ENCODE results near the gene NEDD4. TPM values are rescaled to one million over a fixed set of nuclear protein-coding genes. Genes with fewer than 3 reads are reported as not detected.

Gene NEDD4
- total RNA-seq, 1 donor from 2014 or later = 24.1 TPM

DNA sequence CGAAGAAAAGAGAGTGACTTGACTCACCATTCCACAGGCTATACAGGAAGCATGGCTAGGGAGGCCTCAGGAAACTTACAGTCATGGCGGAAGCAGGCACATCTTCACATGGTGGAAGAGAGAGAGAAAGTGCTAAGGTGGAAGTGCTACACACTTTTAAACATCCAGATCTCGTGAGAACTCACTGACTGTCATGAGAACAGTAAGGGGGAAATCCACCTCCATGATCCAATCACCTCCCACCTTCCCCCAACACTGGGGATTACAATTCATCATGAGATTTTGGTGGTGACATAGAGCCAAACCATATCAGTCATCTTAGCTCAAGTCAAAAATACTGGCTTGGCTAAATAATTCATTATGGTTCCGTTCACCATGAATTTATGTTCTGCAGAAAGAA, 45.3 kb upstream of the NEDD4 start:
- Mint-ChIP-seq H3K27ac (ENCODE audit: unreplicated experiment) (no peak overlapping the region), H3K36me3 (ENCODE audit: unreplicated experiment) (no peaks in the 10 kb centered on the region), H3K4me3 (ENCODE audit: unreplicated experiment) (no peak overlapping the region), H3K27me3 (ENCODE audit: unreplicated experiment) (no peaks in the 10 kb centered on the region), H3K4me1 (ENCODE audit: unreplicated experiment) (peaks cover 13% of the 10 kb centered on the region), H3K9me3 (ENCODE audit: unreplicated experiment) (no peaks in the 10 kb centered on the region)
- no peak for DNase-seq (ENCODE audit: extremely low spot score, unreplicated experiment)
- TF ChIP-seq, protein P1, sequence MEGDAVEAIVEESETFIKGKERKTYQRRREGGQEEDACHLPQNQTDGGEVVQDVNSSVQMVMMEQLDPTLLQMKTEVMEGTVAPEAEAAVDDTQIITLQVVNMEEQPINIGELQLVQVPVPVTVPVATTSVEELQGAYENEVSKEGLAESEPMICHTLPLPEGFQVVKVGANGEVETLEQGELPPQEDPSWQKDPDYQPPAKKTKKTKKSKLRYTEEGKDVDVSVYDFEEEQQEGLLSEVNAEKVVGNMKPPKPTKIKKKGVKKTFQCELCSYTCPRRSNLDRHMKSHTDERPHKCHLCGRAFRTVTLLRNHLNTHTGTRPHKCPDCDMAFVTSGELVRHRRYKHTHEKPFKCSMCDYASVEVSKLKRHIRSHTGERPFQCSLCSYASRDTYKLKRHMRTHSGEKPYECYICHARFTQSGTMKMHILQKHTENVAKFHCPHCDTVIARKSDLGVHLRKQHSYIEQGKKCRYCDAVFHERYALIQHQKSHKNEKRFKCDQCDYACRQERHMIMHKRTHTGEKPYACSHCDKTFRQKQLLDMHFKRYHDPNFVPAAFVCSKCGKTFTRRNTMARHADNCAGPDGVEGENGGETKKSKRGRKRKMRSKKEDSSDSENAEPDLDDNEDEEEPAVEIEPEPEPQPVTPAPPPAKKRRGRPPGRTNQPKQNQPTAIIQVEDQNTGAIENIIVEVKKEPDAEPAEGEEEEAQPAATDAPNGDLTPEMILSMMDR (IDR thresholded peaks at IDR 0.05) = no peak

DNA sequence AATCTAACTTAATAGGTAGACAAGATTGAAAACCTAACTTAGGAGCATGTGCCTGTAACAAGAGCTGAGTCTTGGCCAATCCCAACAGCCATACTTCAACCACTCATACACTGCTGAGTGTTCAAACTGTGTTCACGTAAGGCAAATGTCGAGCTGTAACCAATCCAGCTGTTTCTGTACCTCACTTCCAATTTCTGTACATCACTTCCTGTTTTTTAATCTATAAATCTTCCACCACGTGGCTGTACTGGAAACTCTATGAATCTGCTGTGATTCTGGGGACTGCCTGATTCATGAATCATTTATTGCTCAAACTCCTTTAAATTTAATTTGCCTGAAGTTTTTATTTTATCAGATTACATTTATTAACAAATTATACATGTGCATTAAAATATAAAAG, 44.6 kb upstream of the NEDD4 start:
- Mint-ChIP-seq H3K4me1 (ENCODE audit: unreplicated experiment) (peaks cover 13% of the 10 kb centered on the region), H3K4me3 (ENCODE audit: unreplicated experiment) (no peak overlapping the region), H3K27ac (ENCODE audit: unreplicated experiment) (no peak overlapping the region), H3K9me3 (ENCODE audit: unreplicated experiment) (no peaks in the 10 kb centered on the region), H3K27me3 (ENCODE audit: unreplicated experiment) (no peaks in the 10 kb centered on the region), H3K36me3 (ENCODE audit: unreplicated experiment) (no peaks in the 10 kb centered on the region)
- DNase-seq (ENCODE audit: extremely low spot score, unreplicated experiment) = no peak
- TF ChIP-seq, protein P1 (IDR thresholded peaks at IDR 0.05) = no peak

DNA sequence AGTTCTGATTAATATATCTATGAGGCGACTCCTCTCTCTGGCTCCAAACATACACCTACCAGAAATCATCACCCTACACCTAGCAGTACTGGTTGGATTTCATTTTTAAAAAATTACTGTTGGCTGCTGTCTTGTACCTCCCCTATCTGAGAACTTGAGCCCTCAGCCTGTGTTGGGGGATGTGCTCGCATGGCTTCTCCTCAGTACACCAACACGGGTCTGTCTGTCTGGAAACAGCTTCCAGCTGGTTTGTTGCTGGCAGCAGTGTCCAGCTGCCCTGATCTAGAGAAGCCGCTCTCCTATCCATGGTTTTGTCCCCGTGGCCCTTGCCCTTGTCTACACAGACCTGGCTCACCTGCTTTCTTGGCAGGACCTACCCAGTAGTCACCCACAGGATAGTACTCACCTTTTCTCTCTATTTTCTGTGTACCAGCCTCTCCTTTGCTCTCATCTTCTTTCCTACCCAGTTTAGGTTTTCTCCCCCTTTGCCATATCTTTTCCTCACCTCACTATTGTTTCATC, 43.2 kb upstream of the NEDD4 start:
- no peak overlapping the region for H3K27ac Mint-ChIP-seq (ENCODE audit: unreplicated experiment)
- TF ChIP-seq, protein P1 (IDR thresholded peaks at IDR 0.05) = no peak
- no peaks in the 10 kb centered on the region for H3K9me3 Mint-ChIP-seq (ENCODE audit: unreplicated experiment)
- DNase-seq (ENCODE audit: extremely low spot score, unreplicated experiment) = no peak
- H3K27me3 Mint-ChIP-seq (ENCODE audit: unreplicated experiment) = no peaks in the 10 kb centered on the region
- peaks cover 13% of the 10 kb centered on the region for H3K4me1 Mint-ChIP-seq (ENCODE audit: unreplicated experiment)
- H3K4me3 Mint-ChIP-seq (ENCODE audit: unreplicated experiment) = no peak overlapping the region
- no peaks in the 10 kb centered on the region for H3K36me3 Mint-ChIP-seq (ENCODE audit: unreplicated experiment)

DNA sequence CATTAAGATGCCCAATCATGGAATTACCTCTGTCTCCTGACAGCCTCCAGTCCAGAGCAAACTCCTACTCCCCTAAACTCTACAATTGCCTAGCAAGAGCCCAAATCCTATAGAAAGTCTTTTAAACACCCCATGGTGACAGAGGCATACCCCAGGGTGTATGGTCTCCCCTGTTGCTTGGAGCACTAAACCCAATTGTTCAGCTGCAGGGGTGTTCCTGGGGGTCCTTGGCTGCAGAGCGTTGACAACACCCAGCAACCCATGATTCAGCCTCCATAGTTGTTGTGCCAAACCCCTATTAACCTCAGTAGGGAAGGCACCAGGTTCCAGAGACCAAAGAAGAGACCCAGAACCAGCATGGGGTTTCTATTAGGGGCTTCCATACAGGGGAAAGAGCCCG, 41.8 kb upstream of the NEDD4 start:
- H3K27me3 Mint-ChIP-seq (ENCODE audit: unreplicated experiment) = no peaks in the 10 kb centered on the region
- no peaks in the 10 kb centered on the region for H3K36me3 Mint-ChIP-seq (ENCODE audit: unreplicated experiment)
- TF ChIP-seq, protein P1 (IDR thresholded peaks at IDR 0.05) = no peak
- no peak overlapping the region for H3K27ac Mint-ChIP-seq (ENCODE audit: unreplicated experiment)
- no peak for DNase-seq (ENCODE audit: extremely low spot score, unreplicated experiment)
- H3K4me3 Mint-ChIP-seq (ENCODE audit: unreplicated experiment) = no peak overlapping the region
- peaks cover 5% of the 10 kb centered on the region for H3K4me1 Mint-ChIP-seq (ENCODE audit: unreplicated experiment)
- H3K9me3 Mint-ChIP-seq (ENCODE audit: unreplicated experiment) = no peaks in the 10 kb centered on the region

DNA sequence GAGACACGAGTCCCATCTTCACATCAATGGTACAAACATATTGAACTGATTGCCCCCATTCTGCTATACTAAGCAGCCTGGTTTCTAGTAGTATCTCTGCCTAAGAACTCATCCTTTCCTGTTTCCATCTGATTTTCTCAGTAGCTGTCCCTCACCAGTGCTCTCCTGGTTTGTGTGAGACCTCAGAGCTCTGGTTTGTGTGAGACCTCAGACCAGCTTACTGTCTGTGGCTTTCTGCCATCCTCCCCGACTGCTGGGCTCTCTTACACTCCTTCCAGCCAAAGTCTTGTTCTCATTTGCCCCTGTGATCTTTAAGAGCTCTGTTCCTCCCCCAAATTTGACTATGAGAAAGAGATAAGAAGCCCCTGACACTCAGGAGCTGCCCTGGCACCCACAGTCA, 41.1 kb upstream of the NEDD4 start:
- Mint-ChIP-seq H3K4me1 (ENCODE audit: unreplicated experiment) (peaks cover 2% of the 10 kb centered on the region), H3K9me3 (ENCODE audit: unreplicated experiment) (no peaks in the 10 kb centered on the region), H3K27me3 (ENCODE audit: unreplicated experiment) (no peaks in the 10 kb centered on the region), H3K27ac (ENCODE audit: unreplicated experiment) (no peak overlapping the region), H3K4me3 (ENCODE audit: unreplicated experiment) (no peak overlapping the region), H3K36me3 (ENCODE audit: unreplicated experiment) (no peaks in the 10 kb centered on the region)
- no peak for DNase-seq (ENCODE audit: extremely low spot score, unreplicated experiment)
- TF ChIP-seq, protein P1 (IDR thresholded peaks at IDR 0.05) = no peak

Data from osteocyte (in vitro differentiated cells).